Germinal center (tissue), 1 donor: Measurements from ENCODE around the gene PAQR5.
"Not testable (repeated sequence)": the region's sequence is repeated elsewhere in the genome, so short reads cannot be mapped to it uniquely, and the experiment has no call there.

Experiments
- DNase-seq: peaks from one replicate; pipeline ENCODE4 v3.0.0; 2012; ENCODE audit warnings: mixed read lengths, low spot score

The PAQR5 gene

GRCh38 chr15:69357773-69358771 lies 59.4 kb downstream of the PAQR5 start:
- DNase-seq: no peak

GRCh38 chr15:69358850-69359249 lies 60.1 kb downstream of the PAQR5 start:
- DNase-seq: no peak

DNA sequence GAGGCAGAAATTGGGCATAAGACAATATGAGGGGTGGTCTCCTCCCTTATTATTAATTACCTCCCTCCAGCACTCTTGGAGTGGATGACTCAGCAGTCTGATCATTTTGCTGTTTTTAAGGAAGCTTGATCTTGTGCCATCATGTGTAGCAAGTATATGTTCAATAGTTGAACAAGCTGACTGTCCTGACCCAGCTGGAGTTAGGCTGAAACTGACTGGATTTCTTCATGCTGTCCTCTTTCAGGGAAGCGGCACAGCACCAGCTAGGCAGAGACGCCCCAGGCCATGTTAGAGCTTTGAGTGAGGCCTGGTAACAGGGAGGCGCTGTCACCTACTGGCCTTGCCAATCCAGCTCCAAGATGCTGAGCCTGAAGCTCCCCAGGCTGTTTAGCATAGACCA lies 61.0 kb downstream of the PAQR5 start:
- DNase-seq: no peak

DNA sequence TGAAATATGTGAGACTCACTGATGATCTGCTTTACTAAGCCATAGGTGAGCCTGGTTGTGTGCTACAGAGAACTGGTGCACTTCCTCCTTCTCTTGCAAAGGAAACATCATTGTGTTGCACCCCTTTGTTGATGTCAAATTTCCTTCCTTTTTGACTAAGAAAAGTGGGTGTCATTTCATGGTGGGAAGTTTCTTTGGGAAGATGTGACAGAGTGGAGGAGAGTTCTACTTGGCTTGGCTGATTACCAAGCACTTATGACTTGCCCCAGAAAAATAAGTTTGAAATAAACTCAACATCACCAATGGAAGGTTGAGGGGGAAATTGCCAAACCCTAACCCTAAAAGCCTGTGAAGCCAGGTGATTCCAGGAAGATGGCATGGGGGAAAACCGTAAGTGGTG lies 61.9 kb downstream of the PAQR5 start:
- no peak for DNase-seq

DNA sequence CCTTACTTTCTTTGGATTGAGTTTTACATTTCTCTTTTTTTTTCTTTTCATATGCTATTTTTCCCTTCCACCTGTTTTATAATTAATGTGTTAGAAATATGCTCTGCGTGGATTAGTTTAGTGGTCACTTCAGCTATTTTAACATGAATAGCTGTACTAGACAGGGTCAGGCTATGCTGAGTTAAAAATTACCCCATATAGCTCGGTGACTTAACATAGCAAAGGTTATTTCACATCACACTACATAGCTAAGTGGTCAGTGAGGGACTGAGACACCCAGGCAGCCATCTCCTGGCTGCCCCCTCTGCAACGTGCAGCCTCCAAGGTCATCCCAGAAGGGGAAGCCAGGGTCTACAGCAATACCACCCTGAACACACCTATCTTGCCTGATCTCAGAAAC lies 68.5 kb downstream of the PAQR5 start:
- DNase-seq: no peak

DNA sequence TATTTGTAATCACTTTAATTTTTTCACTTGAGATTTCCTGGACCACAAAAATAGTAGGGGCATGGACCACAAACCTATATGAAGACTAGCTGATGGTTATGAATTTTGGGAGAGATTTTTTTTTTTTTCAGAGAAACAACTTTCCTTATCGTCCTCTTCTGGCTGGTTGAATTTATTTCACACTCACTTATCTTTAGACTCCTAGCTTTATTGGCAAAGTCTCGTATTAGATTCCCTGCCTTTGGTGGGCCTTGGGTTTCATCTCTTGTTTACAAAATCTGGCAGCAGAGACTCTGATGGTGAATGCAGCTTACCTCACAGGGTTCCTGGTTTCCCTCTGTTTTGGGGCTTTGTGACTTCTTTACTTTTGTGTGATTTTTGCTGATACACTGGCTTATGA lies 70.9 kb downstream of the PAQR5 start:
- DNase-seq: no peak

GRCh38 chr15:69373406-69373805 lies 74.7 kb downstream of the PAQR5 start:
- no peak for DNase-seq

DNA sequence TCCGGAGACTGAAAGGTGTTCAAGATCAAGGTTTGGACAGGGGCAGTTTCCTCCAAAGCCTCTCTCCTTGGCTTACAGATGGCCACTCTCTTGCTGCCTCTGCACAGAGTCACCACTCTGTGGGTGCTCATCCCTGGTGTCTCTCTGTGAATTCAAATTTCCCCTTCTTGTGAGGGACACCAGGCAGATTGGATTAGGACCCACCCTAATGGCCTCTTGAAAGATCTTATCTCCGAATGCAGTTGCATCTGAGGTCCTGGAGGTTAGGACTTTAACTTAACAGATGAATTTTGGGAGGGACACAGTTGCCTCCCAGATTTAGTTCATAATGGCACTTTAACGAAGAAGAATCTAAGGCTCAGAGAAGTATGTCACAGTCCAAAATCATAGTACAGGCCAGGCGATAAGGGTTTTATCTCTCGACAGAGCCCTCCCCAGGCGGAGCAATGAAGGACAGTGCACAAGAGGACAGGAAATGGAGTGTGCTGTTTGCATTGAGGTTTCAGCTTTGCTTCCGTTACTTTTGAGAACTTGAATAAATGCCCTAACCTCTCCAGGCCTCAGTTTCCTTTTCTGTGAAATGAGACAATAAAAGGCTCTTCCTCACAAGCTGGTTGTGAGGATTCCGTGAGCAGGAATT lies 76.6 kb downstream of the PAQR5 start:
- no peak for DNase-seq

DNA sequence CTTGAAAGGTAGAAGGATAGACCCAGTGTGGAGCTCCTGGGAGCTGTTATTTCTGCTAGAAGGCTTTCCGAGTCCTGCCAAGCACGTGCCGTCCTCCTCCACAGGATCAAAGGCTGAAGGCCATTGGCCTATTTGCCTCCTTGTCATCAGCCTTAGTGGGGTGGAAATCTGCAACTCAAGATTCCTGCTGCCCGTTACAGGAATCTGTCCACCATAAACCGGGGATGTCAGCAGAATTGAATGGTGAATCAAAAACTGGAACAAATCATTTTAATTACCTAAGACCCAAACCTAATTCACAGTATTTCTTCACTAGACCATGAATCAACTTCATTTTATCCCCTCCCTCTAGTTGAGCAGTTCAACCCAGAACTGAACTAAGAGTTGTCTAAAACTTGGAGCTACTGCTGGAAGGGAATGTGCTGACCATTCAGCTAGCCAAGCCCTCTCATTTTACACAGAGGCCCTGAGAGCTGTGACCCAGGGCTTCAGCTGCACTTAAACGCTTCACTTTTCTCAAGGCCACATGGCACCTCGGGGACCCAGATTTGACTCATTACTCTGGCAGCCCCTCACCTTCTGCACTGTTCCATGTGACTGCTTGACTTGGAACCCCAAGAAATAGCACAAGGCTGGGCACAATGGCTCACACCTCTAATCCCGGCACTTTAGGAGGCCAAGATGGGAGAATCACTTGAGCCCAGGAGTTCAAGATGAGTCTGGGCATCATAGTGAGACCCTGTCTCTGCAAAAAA lies 78.7 kb downstream of the PAQR5 start:
- no peak for DNase-seq

DNA sequence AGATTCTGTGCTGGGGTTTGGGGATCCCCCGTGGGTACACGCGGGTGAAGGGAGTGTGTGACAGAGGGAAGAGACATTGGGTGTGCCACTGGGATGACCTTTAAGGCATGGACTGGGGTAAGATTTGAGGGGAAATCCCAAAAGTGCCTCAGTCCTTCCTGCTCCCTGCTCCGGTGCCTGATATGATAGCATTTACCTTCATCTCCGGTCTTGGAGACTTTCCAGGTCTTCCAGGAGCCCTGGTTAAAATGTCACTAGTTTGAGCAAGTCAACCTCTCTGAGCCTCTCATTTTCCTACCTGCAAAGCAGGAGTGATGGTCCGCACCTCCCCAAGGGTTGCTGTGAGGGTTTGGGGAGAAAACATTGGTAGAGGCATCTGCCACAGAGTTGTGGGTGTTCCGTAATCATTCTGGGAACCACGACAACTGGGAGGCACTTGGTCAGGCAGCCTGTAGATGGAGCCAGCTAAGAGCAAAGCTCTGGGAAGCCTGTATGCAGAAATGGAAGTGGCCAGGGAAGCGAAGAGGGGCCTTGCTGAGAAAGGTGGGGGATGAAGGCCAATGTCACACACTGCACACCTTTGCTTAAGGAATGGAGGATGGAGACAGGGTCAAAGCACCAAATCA lies 81.5 kb downstream of the PAQR5 start:
- DNase-seq: no peak

GRCh38 chr15:69380726-69381105 lies 82.0 kb downstream of the PAQR5 start:
- no peak for DNase-seq

GRCh38 chr15:69382176-69382575 lies 83.5 kb downstream of the PAQR5 start:
- not testable (repeated sequence) for DNase-seq

DNA sequence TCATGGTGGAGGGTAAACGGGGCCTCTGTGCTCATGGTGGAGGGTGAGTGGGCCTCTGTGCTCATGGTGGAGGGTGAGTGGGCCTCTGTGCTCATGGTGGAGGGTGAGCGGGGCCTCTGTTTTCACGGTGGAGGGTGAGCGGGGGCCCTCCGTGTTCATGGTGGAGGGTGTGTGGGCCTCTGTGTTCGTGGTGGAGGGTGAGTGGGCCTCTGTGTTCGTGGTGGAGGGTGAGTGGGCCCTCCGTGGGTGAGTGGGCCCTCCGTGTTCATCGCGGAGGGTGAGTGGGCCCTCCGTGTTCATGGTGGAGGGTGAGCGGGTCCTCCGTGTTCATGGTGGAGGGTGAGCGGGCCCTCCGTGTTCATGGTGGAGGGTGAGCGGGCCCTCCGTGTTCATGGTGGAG lies 85.4 kb downstream of the PAQR5 start:
- DNase-seq: not testable (repeated sequence)

DNA sequence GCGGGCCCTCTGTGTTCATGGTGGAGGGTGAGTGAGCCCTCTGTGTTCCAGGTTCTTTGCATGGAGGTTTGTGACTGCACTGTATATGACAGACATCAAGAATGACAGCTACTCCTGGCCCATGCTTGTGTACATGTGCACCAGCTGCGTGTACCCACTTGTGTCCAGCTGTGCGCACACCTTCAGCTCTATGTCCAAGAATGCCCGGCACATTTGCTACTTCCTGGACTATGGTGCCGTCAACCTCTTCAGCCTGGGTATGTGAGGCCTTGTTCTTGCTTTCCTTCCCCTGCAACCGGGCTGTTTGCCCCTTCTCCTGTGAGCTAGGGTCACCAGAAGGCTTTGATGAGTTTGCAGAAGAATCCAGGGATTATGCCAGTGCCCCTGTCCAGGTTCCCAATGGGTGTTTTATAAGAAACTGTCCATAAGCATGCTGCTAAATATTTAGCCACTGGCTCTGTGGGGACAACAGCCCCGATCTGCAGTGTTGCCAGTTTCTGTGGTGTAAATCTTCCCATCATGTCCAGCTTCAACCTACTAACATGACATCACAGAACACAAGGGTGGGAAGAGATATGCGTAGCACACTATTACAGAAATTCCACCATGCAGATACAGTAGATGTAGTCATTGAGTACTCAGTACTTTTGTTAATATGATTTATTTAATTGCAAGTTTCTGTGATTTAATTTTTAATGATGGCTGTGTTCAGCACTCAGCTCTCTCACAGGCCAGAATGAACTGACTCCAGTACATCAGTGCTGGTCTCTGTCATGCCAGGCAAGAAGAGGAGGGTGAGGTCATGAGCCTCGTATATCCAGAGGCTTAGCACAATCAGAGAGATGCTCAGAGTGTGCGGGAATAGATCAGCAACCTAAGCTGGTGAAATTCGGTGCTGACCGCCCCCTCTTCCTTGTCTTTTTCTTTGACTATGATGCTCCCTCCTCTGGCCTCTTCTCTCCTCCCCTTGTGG lies 86.2 kb downstream of the PAQR5 start:
- no peak for DNase-seq

GRCh38 chr15:69385831-69386230 lies 87.1 kb downstream of the PAQR5 start:
- no peak for DNase-seq

GRCh38 chr15:69386284-69386683 lies 87.6 kb downstream of the PAQR5 start:
- no peak for DNase-seq

DNA sequence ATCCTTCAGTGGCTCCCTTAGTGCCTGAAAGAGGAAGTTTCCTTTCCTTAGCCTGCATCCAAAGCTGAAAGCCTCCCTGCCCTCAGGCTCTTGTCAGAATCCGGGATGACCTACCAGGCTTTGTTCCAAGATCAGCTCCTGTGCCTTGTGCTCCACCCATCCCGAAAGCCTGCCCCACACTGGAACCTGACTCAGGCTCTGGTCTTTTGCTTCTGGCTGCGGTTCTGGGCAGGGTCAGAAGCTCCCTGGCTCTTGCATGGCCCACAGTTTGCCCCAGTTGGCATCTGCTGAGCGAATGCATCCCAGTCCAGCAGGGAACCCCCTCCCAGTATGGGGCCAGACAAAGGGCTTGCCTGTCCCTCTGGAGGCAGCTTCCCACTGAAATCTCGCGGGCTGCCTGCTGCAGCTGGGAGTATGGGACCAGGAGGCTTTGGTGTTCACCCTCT lies 89.6 kb downstream of the PAQR5 start:
- DNase-seq: no peak

GRCh38 chr15:69389426-69389825 lies 90.7 kb downstream of the PAQR5 start:
- no peak for DNase-seq

DNA sequence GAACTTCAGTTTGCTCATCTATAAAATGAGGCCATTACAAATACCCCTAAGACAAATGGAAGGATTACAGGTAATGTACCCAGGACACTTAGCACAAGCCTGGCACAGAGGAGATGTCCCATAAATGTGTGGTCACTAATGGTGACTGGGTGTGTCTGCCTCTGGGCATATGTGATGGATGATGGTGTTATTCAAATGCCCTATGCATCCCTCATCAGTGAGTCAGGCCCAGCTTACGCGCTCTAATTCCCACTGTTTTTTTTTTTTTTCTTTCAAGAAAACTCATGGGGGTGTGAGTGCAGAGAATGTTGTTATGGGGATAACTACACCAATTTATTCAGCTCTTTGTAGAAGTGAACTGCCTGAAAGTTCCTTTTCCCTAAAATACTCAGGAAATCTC lies 91.9 kb downstream of the PAQR5 start:
- DNase-seq: no peak

- DNase-seq: no peak
Observed at GRCh38 chr15:69391046-69391757, 92.5 kb downstream of the PAQR5 start.
